Stimulated activated memory B cell treated with anti-CD40 and anti-IgM and Interleukin-4, amounts not matched to agents 10 μg/mL and 1 μg/mL and 100 μg/mL, for 72 hours (primary cell): ENCODE results near the gene EFS.
"Not testable (repeated sequence)": the region's sequence is repeated elsewhere in the genome, so short reads cannot be mapped to it uniquely, and the experiment has no call there.

Source experiments
- ATAC-seq: fragments of 150-1000 bp; cut with Tn5 transposase; 2 replicates; pipeline ENCODE4 v1.10.0; 2021
- H3K27ac Mint-ChIP-seq: one replicate; pipeline ENCODE4 v1.8.0; 2022; ENCODE audit warnings: mild to moderate bottlenecking, mixed read lengths
- H3K27me3 Mint-ChIP-seq: one replicate; pipeline ENCODE4 v1.8.0; 2022; ENCODE audit warnings: mixed read lengths
- H3K36me3 Mint-ChIP-seq: one replicate; pipeline ENCODE4 v1.8.0; 2022; ENCODE audit warnings: mixed read lengths
- H3K4me1 Mint-ChIP-seq: one replicate; pipeline ENCODE4 v1.8.0; 2022; ENCODE audit warnings: mixed read lengths
- H3K4me3 Mint-ChIP-seq: one replicate; pipeline ENCODE4 v1.8.0; 2022; ENCODE audit warnings: mild to moderate bottlenecking, moderate library complexity, mixed read lengths
- H3K9me3 Mint-ChIP-seq: one replicate; pipeline ENCODE4 v1.8.0; 2022; ENCODE audit warnings: mixed read lengths

EFS gene

GRCh38 chr14:23403139-23403438 lies 38.1 kb upstream of the EFS start:
- Mint-ChIP-seq H3K36me3 (no peaks in the 10 kb centered on the region), H3K4me3 (no peak overlapping the region), H3K27ac (no peak overlapping the region), H3K9me3 (no peaks in the 10 kb centered on the region), H3K4me1 (peaks cover 19% of the 10 kb centered on the region), H3K27me3 (peaks cover 76% of the 10 kb centered on the region)
- no peak for ATAC-seq

GRCh38 chr14:23402296-23403138 lies 37.5 kb upstream of the EFS start:
- Mint-ChIP-seq H3K4me1 (peaks cover 19% of the 10 kb centered on the region), H3K27ac (no peak overlapping the region), H3K4me3 (no peak overlapping the region), H3K27me3 (peaks cover 76% of the 10 kb centered on the region), H3K36me3 (no peaks in the 10 kb centered on the region), H3K9me3 (no peaks in the 10 kb centered on the region)
- no peak for ATAC-seq

GRCh38 chr14:23401291-23401690 lies 36.3 kb upstream of the EFS start:
- Mint-ChIP-seq H3K4me3 (no peak overlapping the region), H3K4me1 (peaks cover 11% of the 10 kb centered on the region), H3K27ac (no peak overlapping the region), H3K36me3 (no peaks in the 10 kb centered on the region), H3K27me3 (peaks cover 65% of the 10 kb centered on the region), H3K9me3 (no peaks in the 10 kb centered on the region)
- no peak for ATAC-seq

DNA sequence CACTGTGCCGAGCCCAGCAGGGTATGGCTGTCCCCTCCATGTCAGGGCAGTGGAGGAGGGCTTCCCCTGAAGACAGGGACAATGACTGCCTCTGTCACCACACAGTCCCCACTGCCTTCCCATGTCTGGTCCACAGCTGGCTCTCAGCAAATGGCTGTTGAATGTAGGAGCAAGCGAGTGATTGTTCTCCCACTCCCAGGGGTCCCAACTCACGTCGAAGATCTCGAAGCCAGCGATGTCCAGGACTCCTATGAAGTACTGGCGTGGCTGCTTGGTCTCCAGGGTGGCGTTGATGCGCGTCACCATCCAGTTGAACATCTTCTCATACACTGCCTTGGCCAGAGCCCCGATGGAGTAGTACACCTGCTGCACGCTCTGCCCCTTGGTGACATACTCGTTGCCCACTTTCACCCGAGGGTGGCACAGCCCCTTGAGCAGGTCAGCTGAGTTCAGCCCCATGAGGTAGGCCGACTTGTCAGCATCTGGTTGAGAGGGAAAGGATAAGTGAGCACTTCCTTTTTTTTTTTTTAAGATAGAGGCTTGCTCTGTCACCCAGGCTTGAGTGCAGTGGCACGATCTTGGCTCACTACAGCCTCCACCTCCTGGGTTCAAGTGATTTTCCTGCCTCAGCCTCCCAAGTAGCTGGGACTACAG lies 35.7 kb upstream of the EFS start:
- H3K4me3 Mint-ChIP-seq, H3K4me1 Mint-ChIP-seq, H3K27ac Mint-ChIP-seq, H3K36me3 Mint-ChIP-seq, ATAC-seq, H3K9me3 Mint-ChIP-seq: not testable (repeated sequence)
- H3K27me3 Mint-ChIP-seq, result peaks cover 58% of the 10 kb centered on the region

DNA sequence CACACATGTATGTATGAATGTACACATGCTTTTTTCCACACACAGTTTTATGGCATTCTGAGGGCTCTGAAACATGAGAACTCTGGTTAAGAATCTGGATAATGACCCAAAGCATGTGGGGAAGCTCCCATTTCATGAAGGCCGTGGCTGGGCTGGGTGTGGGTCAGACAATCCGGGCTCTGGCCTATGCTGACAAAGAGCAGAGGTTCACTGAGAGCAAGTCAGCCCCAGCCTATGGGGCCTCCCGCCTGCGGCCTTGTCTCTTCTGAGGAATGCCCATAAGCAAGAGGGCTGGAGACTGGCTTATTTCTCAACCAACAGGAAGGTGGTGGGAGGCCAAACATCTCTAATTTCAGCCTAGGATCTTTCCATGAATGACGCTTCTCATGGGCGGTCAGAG lies 34.6 kb upstream of the EFS start:
- Mint-ChIP-seq H3K9me3 (no peaks in the 10 kb centered on the region), H3K4me1 (peaks cover 4% of the 10 kb centered on the region), H3K4me3 (no peak overlapping the region), H3K27me3 (peaks cover 48% of the 10 kb centered on the region), H3K27ac (no peak overlapping the region), H3K36me3 (no peaks in the 10 kb centered on the region)
- no peak for ATAC-seq

- H3K27ac Mint-ChIP-seq, result no peak overlapping the region
- H3K9me3 Mint-ChIP-seq, result no peaks in the 10 kb centered on the region
- H3K36me3 Mint-ChIP-seq, result no peaks in the 10 kb centered on the region
- H3K4me1 Mint-ChIP-seq, result peaks cover 4% of the 10 kb centered on the region
- ATAC-seq, result no peak
- peaks cover 46% of the 10 kb centered on the region for H3K27me3 Mint-ChIP-seq
- no peak overlapping the region for H3K4me3 Mint-ChIP-seq
Measured at GRCh38 chr14:23399136-23399535, 34.2 kb upstream of the EFS start.

GRCh38 chr14:23398348-23398747 lies 33.4 kb upstream of the EFS start:
- no peaks in the 10 kb centered on the region for H3K36me3 Mint-ChIP-seq
- ATAC-seq, result no peak
- no peak overlapping the region for H3K4me3 Mint-ChIP-seq
- no peak overlapping the region for H3K27ac Mint-ChIP-seq
- peaks cover 4% of the 10 kb centered on the region for H3K4me1 Mint-ChIP-seq
- H3K27me3 Mint-ChIP-seq, result peaks cover 41% of the 10 kb centered on the region
- no peaks in the 10 kb centered on the region for H3K9me3 Mint-ChIP-seq

DNA sequence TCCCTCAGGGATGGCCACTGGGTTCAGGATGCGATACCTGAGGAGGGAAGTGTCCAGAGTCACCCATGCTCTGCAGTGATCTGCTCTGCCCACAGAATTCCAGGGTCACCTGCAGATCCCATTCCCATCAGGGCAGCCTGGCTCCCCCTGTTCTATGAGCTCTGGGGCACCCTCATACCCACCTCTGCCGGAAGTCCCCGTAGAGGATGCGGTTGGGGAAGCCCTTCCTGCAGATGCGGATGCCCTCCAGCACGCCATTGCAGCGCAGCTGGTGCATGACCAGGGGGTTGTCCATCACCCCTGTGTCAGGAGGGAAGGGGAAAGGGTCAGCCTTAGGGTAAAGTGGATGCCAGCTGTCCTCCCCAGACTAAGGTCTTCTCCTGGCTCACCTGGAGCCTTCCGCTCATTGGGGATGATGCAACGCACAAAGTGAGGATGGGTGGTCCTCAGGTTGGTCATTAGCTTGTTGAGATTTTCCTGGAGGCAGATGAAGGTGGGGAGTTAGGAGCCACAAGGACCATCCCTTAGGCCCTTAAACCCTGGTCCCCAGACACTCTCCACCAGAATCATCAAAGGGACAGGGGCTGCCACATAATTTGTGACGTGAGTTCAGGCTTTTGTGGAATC lies 31.9 kb upstream of the EFS start:
- no peaks in the 10 kb centered on the region for H3K4me1 Mint-ChIP-seq
- H3K27ac Mint-ChIP-seq, result no peak overlapping the region
- H3K9me3 Mint-ChIP-seq, result no peaks in the 10 kb centered on the region
- H3K4me3 Mint-ChIP-seq, result no peak overlapping the region
- no peak for ATAC-seq
- no peaks in the 10 kb centered on the region for H3K36me3 Mint-ChIP-seq
- peaks cover 26% of the 10 kb centered on the region for H3K27me3 Mint-ChIP-seq

DNA sequence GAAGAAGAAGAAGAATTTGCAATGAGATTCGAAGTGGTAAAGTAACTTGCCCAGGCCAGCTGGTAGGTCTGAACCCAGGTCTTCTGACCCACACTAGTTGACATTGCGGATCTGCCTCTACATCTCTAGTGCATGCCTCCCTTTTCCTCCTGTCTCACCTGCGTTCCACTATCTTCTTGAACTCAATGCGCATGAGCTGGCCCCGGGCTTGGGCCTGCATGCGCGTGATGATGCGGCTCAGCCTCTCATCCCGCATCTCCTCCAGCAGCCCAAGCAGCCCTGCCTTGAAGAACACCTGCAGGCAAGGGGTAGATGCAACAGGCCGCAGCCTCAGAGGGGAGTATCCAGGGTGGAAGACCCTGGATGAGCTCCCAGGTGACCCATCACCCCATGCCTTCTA lies 31.2 kb upstream of the EFS start:
- H3K27me3 Mint-ChIP-seq, result peaks cover 19% of the 10 kb centered on the region
- no peak overlapping the region for H3K27ac Mint-ChIP-seq
- H3K4me3 Mint-ChIP-seq, result no peak overlapping the region
- ATAC-seq, result no peak
- no peaks in the 10 kb centered on the region for H3K4me1 Mint-ChIP-seq
- no peaks in the 10 kb centered on the region for H3K9me3 Mint-ChIP-seq
- no peaks in the 10 kb centered on the region for H3K36me3 Mint-ChIP-seq

GRCh38 chr14:23392613-23393012 lies 27.6 kb upstream of the EFS start:
- Mint-ChIP-seq H3K27me3 (peaks cover 33% of the 10 kb centered on the region), H3K4me1 (no peaks in the 10 kb centered on the region), H3K4me3 (no peak overlapping the region), H3K9me3 (no peaks in the 10 kb centered on the region), H3K27ac (no peak overlapping the region), H3K36me3 (no peaks in the 10 kb centered on the region)
- no peak for ATAC-seq

DNA sequence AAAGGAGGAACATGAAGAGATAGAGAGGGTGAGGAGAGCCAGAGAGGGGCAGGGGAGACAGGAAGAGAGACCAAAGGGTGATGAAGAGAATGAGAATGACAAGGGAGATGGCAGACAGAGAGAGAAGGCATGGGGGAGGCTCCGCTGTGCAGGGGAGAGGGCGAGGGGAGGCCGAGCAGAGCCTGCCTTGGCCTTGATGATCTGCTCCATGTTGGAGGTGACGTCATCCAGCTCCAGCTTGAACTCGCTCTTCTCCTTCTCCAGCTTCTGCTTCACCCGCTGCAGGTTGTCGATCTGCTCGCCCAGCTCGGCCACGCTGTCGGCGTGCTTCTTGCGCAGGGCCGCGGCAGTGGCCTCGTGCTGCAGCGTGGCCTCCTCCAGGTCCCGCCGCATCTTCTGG lies 24.9 kb upstream of the EFS start:
- not testable (repeated sequence) for H3K4me3 Mint-ChIP-seq, H3K36me3 Mint-ChIP-seq, H3K4me1 Mint-ChIP-seq, ATAC-seq, H3K9me3 Mint-ChIP-seq, H3K27ac Mint-ChIP-seq
- peaks cover 32% of the 10 kb centered on the region for H3K27me3 Mint-ChIP-seq

GRCh38 chr14:23389396-23389795 lies 24.4 kb upstream of the EFS start:
- Mint-ChIP-seq H3K27me3 (peaks cover 37% of the 10 kb centered on the region), H3K36me3 (no peaks in the 10 kb centered on the region), H3K4me1 (no peaks in the 10 kb centered on the region), H3K9me3 (no peaks in the 10 kb centered on the region), H3K4me3 (no peak overlapping the region), H3K27ac (no peak overlapping the region)
- no peak for ATAC-seq

- H3K4me1 Mint-ChIP-seq, result no peaks in the 10 kb centered on the region
- no peaks in the 10 kb centered on the region for H3K36me3 Mint-ChIP-seq
- no peak overlapping the region for H3K4me3 Mint-ChIP-seq
- H3K9me3 Mint-ChIP-seq, result no peaks in the 10 kb centered on the region
- no peak overlapping the region for H3K27ac Mint-ChIP-seq
- peaks cover 41% of the 10 kb centered on the region for H3K27me3 Mint-ChIP-seq
- no peak for ATAC-seq
Measured at GRCh38 chr14:23388996-23389395, 24.0 kb upstream of the EFS start.

DNA sequence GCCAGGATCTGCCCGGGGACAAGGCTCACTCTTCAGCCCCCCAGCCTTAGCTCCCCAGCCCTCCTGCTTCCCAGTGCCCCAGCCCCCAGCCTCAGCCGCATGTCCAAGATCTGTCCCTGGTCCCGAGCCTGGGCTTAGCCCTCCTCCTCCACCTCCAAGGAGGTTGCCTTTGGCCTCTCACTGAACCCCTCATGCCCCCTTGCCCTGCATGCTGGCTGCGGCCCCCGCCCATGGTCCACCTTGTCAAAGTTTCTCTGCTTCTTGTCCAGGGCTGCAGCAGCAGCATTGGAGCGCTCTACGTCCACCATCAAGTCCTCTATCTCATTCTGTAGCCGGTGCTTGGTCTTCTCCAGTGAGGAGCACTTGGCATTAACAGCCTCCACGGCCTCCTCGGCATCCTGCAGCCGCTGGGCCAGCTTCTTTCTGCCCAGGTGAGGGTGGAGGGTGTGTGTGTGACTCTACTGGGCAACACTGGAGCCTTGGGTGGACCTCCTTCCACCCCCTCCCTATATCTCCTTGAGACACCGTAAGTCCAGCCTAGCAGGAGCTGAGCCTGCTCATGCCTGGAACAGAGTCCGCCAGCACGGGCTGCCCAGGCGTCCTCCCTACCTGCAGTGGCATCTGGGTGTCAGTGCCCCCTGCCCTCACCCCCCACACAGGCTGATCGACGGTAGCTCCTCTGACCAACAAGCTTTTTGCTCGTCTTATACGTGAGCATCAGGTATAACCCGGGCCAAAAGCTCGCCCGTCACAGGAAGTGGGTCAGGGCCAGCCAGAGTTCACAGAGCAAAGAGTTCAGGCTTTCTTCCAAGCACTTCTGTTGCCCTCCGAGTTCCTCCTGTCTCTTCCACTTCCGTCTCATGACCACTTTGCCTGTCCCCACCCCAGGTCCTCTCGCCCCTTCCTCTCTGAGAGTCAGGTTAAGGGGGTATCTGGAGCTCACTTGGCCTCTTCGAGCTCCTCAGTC lies 23.2 kb upstream of the EFS start:
- Mint-ChIP-seq H3K27me3 (peaks cover 42% of the 10 kb centered on the region), H3K9me3 (no peaks in the 10 kb centered on the region)

GRCh38 chr14:23386999-23387398 lies 22.0 kb upstream of the EFS start:
- no peak overlapping the region for H3K27ac Mint-ChIP-seq
- H3K4me1 Mint-ChIP-seq, result no peaks in the 10 kb centered on the region
- peaks cover 51% of the 10 kb centered on the region for H3K27me3 Mint-ChIP-seq
- H3K36me3 Mint-ChIP-seq, result no peaks in the 10 kb centered on the region
- no peaks in the 10 kb centered on the region for H3K9me3 Mint-ChIP-seq
- H3K4me3 Mint-ChIP-seq, result no peak overlapping the region
- no peak for ATAC-seq

More for the DNA sequence above, 23.2 kb upstream of the EFS start:
- Mint-ChIP-seq H3K4me3 (no peak overlapping the region), H3K4me1 (no peaks in the 10 kb centered on the region), H3K36me3 (no peaks in the 10 kb centered on the region), H3K27ac (no peak overlapping the region)
- no peak for ATAC-seq
